Suprapubic skin (tissue), 4 donors: ENCODE data around the gene PI4KB. TPM values are rescaled to one million over a fixed set of nuclear protein-coding genes. Genes with fewer than 3 reads are reported as not detected.
A peak's percentile ranks its signal among the peaks of the same experiment; 100 is the strongest.

Source experiments
- DNase-seq, 2 donors: peaks; one replicate each; pipeline ENCODE4 v3.0.0-alpha.2; 2019; ENCODE audit warnings: low spot score in 2 of 2
- H3K27ac ChIP-seq: fragments of 200-600 bp; sonication (generic); one replicate; pipeline ENCODE4 v1.5.1; 2019
- H3K27me3 ChIP-seq: fragments of 200-600 bp; sonication (generic); one replicate; pipeline ENCODE4 v1.5.1; 2019
- H3K36me3 ChIP-seq: fragments of 200-600 bp; sonication (generic); one replicate; pipeline ENCODE4 v1.5.1; 2019
- H3K4me1 ChIP-seq: fragments of 200-600 bp; sonication (generic); one replicate; pipeline ENCODE4 v1.5.1; 2019
- H3K4me3 ChIP-seq: fragments of 200-600 bp; sonication (generic); one replicate; pipeline ENCODE4 v1.5.1; 2019; ENCODE audit warnings: mild to moderate bottlenecking
- H3K9me3 ChIP-seq: fragments of 200-600 bp; sonication (generic); one replicate; pipeline ENCODE4 v1.5.1; 2019
- CTCF ChIP-seq, 2 donors: fragments of 200-600 bp in 1 of 2; fragments of 450-650 bp in 1 of 2; sonication (generic) in 1 of 2; IDR thresholded peaks; one replicate each; pipeline ENCODE4 v1.5.1; 2016 to 2019; ENCODE audit warnings: antibody characterized with exemption in 2 of 2, mild to moderate bottlenecking in 1 of 2, moderate library complexity in 1 of 2
- EP300 ChIP-seq: sonication (generic); formaldehyde crosslinking; IDR thresholded peaks from one replicate; pipeline ENCODE4 v1.6.1; 2017; ENCODE audit warnings: antibody characterized with exemption
- POLR2A ChIP-seq, 2 donors: fragments of 450-650 bp; IDR thresholded peaks; one replicate each; pipeline ENCODE4 v1.6.1; 2017; ENCODE audit warnings: antibody characterized with exemption in 2 of 2, mild to moderate bottlenecking in 2 of 2, moderate library complexity in 2 of 2
- POLR2AphosphoS5 ChIP-seq, 3 donors: sonication (generic); formaldehyde crosslinking; IDR thresholded peaks; one replicate each; pipeline ENCODE4 v1.6.1; 2017; ENCODE audit warnings: antibody characterized with exemption in 3 of 3
- WGBS: methylation state at CpG from one replicate; pipeline ENCODE4 v1.1.5; 2018; 5-methylcytosine and 5-hydroxymethylcytosine counted together
- total RNA-seq, 4 donors: library from RNA; depleted of rRNA; stranded (reverse); fragments of >200 nt; gene quantifications; one replicate each; pipeline ENCODE4 v1.1.0, GENCODE V29; 2016

PI4KB gene
- total RNA-seq, 4 donors from 2014 or later, result 50.0 to 102 (median 60.3) TPM

DNA sequence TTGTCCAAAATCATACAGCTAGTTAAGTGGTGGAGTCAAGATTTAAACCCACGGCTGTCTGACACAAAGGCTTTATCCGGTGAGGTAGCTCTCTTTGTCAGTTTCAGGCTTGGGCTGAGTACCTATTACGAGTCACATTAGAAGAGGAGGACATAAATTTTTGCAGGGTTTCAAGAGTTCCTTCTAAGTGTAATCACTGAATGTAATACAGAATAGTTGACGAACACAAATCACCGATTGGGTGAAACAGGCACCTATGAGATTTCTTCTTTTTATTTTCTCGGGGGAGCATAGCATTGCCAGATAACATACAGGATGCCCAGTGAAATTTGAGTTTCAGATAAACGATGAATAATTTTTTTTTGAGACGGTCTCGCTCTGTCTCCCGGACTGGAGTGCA lies 71.8 kb downstream of the PI4KB start:
- DNase-seq, result no peak
- 20% methylated on average over 10 of the region's 10 CpGs for WGBS
- Histone ChIP-seq H3K27me3 (no peaks in the 10 kb centered on the region), H3K27ac (peak overlapping the region; percentile 91), H3K4me3 (peak overlapping the region; percentile 84), H3K9me3 (no peaks in the 10 kb centered on the region), H3K36me3 (no peaks in the 10 kb centered on the region), H3K4me1 (peaks cover 22% of the 10 kb centered on the region)
- no peak for TF ChIP-seq POLR2AphosphoS5 (IDR thresholded peaks at IDR 0.05)
- TF ChIP-seq EP300, result no peak
- TF ChIP-seq POLR2A (IDR thresholded peaks at IDR 0.05), result no peak
- no peak for TF ChIP-seq CTCF (IDR thresholded peaks at IDR 0.05)

DNA sequence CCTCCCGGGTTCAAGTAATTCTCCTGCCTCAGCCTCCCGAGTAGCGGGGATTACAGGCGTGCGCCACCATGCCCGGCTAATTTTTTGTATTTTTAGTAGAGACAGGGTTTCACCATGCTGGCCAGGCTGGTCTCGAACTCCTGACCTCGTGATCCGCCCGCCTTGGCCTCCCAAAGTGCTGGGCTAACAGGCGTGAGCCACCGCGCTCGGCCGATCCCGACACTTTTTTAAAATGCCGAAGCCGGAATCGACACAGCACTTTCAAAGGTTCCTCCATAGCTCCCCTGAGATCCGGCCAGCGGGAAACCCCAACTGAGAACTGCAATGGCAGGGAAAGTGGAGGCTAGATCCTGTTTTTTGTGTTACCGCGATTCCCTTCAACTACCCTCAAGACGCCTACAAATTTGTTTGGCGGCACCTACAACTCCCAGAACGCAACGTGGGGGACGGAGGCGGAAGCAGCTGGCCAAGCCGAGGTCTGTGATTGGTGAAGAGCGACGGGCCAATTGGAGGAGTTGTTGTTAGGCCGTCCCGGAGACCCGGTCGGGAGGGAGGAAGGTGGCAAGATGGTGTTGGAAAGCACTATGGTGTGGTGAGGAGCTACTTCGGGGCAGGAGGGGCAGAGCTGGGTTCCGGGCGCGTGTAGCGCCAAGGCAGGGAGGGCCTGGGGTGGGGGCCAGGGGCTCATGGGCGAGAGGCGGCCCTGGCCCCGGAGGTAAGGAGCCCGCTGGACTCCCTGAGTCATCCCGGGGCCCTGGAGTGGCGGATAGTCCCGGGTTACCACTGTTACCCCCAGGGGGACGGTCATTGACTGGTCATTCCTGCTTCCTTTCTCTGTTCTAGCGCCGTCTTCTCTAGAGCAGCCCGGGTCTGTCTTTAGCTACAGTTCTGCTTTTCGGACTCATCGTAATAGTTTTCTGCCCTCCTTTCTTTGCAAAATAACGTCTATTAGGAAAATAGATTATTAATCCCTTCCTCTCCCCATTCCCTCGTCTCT lies 72.7 kb downstream of the PI4KB start, which contains the start of gene PSMD4:
TSS of gene PSMD4 (plus strand) at position 518 of the 997 bp plus-strand sequence. CDS start at position 567, 49 bp downstream.
- peak; percentile 97 to 98 for DNase-seq
- Histone ChIP-seq H3K9me3 (no peaks in the 10 kb centered on the region), H3K36me3 (peaks cover 5% of the 10 kb centered on the region), H3K4me1 (peaks cover 22% of the 10 kb centered on the region), H3K4me3 (peak within 1 kb of the TSS; percentile 84), H3K27ac (peak within 1 kb of the TSS; percentile 91), H3K27me3 (no peaks in the 10 kb centered on the region)
- TF ChIP-seq POLR2A (IDR thresholded peaks at IDR 0.05), result peak in 1 of 2 donors; percentile 68
- TF ChIP-seq EP300, result no peak
- TF ChIP-seq POLR2AphosphoS5 (IDR thresholded peaks at IDR 0.05), result peak in 2 of 3 donors; percentile 40 to 65
- peak in 1 of 2 donors; percentile 7 for TF ChIP-seq CTCF (IDR thresholded peaks at IDR 0.05)
- 17% methylated on average over 51 of the region's 56 CpGs for WGBS

DNA sequence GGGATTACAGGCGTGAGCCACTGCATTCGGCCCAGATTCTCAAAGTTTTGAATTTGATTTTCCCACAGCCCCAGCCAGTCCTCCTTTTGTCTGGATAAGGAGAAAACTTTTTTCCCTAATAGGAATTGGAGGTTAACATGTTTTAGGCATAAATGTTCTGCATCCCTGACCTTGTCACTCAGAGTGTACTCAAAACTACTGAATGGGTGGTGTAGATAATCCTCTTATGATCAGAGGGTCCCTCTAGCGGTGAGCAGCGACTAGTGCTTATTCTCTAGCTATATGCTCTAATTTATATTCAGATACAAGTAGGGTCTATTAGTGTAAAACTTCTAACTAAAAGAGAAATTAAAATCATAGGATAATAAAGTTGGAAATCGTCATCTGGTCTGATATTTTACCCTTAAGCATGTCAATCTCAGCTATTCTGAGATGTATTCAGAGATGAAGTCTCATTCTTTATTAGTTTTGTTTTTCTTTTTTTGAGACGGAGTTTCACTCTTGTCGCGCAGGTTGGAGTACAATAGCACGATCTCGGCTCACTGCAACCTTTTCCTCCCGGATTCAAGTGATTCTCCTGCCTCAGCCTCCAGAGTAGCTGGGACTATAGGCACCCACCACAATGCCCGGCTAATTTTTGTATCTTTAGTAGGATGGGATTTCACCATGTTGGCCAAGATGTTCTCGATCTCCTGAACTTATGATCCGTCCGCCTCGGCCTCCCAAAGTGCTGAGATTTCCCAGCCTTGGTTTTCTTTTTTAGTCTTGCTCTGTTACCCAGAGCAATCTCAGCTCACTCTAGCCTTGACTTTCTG lies 75.4 kb downstream of the PI4KB start:
- H3K27me3 ChIP-seq, result no peaks in the 10 kb centered on the region
- WGBS, result 67% methylated on average over 16 of the region's 16 CpGs
- TF ChIP-seq POLR2A (IDR thresholded peaks at IDR 0.05), result no peak
- no peak for TF ChIP-seq EP300
- peak; percentile 63 to 80 for TF ChIP-seq CTCF (IDR thresholded peaks at IDR 0.05)
- no peak for TF ChIP-seq POLR2AphosphoS5 (IDR thresholded peaks at IDR 0.05)
- peaks cover 31% of the 10 kb centered on the region for H3K36me3 ChIP-seq
- H3K27ac ChIP-seq, result no peak overlapping the region
- no peaks in the 10 kb centered on the region for H3K9me3 ChIP-seq
- no peak for DNase-seq
- peaks cover 15% of the 10 kb centered on the region for H3K4me1 ChIP-seq
- no peak overlapping the region for H3K4me3 ChIP-seq

DNA sequence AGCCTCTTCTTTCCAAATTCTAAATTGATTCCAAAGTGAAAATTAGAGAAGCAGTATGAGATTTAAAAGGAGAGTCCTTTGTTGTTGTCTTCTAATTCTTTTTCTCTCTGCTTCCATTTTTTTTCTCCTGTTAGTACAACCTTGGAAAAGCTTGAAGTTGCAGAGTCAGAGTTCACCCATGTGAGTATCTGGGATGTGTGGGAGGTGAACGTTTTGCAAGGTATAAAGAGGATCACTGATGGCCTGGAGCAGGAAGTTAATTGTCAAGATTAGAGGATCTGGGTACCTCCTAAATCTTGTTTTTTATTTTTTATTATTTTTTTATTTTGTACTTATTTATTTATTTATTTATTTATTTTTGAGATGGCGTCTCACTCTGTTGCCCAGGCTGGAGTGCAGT lies 80.4 kb downstream of the PI4KB start:
- H3K4me3 ChIP-seq, result no peak overlapping the region
- no peaks in the 10 kb centered on the region for H3K9me3 ChIP-seq
- H3K27me3 ChIP-seq, result no peaks in the 10 kb centered on the region
- WGBS, result 72% methylated on average over 2 of the region's 2 CpGs
- no peak for DNase-seq
- H3K4me1 ChIP-seq, result no peaks in the 10 kb centered on the region
- no peak overlapping the region for H3K27ac ChIP-seq
- H3K36me3 ChIP-seq, result peaks cover 79% of the 10 kb centered on the region
- TF ChIP-seq CTCF (IDR thresholded peaks at IDR 0.05) (no peak), EP300 (no peak), POLR2AphosphoS5 (IDR thresholded peaks at IDR 0.05) (no peak), POLR2A (IDR thresholded peaks at IDR 0.05) (no peak)
